Right atrium auricular region (tissue), 2 donors: Measurements from ENCODE around the gene SAFB2. TPM values are rescaled to one million over a fixed set of nuclear protein-coding genes. Genes with fewer than 3 reads are reported as not detected.

Experiments
- DNase-seq: peaks from one replicate; pipeline ENCODE4 v3.0.0-alpha.2; 2019; ENCODE audit warnings: low spot score
- H3K27ac ChIP-seq, 2 donors: fragments of 200-600 bp; sonication (generic); 1 replicate in 1 of 2; 2 replicates in 1 of 2; pipeline ENCODE4 v1.5.1; 2016 to 2019
- H3K27me3 ChIP-seq, 2 donors: fragments of 200-600 bp; sonication (generic); one replicate each; pipeline versions ENCODE4 v1.5.1 to v1.6.0; 2017 to 2019
- H3K36me3 ChIP-seq: fragments of 200-600 bp; sonication (generic); one replicate; pipeline ENCODE4 v1.5.1; 2016
- H3K4me1 ChIP-seq, 2 donors: fragments of 200-600 bp; sonication (generic); one replicate each; pipeline versions ENCODE4 v1.5.1 to v1.6.0; 2017 to 2019
- H3K4me3 ChIP-seq, 2 donors: fragments of 200-600 bp; sonication (generic); 1 replicate in 1 of 2; 2 replicates in 1 of 2; pipeline ENCODE4 v1.5.1; 2017 to 2019; ENCODE audit warnings: mild to moderate bottlenecking in 1 of 2, moderate library complexity in 1 of 2
- H3K9me3 ChIP-seq, 2 donors: fragments of 200-600 bp; sonication (generic); one replicate each; pipeline ENCODE4 v1.5.1; 2019
- total RNA-seq, 2 donors: library from RNA; depleted of rRNA; stranded (reverse); fragments of >200 nt; gene quantifications; one replicate each; pipeline ENCODE4 v1.1.0, GENCODE V29; 2016
- TF ChIP-seq, protein P1 (sequence below), 2 donors: fragments of 200-600 bp; sonication (generic); IDR thresholded peaks; one replicate each; pipeline ENCODE4 v1.5.1; 2019; ENCODE audit warnings: antibody characterized with exemption in 2 of 2

Gene SAFB2
- total RNA-seq, 2 donors from 2014 or later: 16.1 to 26.6 TPM

GRCh38 chr19:5564930-5565329 lies 57.6 kb downstream of the SAFB2 start:
- no peak overlapping the region for H3K4me3 ChIP-seq
- H3K9me3 ChIP-seq: peaks cover 0 to 15% of the 10 kb centered on the region in 2 donors
- TF ChIP-seq, protein P1, sequence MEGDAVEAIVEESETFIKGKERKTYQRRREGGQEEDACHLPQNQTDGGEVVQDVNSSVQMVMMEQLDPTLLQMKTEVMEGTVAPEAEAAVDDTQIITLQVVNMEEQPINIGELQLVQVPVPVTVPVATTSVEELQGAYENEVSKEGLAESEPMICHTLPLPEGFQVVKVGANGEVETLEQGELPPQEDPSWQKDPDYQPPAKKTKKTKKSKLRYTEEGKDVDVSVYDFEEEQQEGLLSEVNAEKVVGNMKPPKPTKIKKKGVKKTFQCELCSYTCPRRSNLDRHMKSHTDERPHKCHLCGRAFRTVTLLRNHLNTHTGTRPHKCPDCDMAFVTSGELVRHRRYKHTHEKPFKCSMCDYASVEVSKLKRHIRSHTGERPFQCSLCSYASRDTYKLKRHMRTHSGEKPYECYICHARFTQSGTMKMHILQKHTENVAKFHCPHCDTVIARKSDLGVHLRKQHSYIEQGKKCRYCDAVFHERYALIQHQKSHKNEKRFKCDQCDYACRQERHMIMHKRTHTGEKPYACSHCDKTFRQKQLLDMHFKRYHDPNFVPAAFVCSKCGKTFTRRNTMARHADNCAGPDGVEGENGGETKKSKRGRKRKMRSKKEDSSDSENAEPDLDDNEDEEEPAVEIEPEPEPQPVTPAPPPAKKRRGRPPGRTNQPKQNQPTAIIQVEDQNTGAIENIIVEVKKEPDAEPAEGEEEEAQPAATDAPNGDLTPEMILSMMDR (IDR thresholded peaks at IDR 0.05): no peak
- DNase-seq: no peak
- no peaks in the 10 kb centered on the region for H3K36me3 ChIP-seq
- peaks cover 0 to 4% of the 10 kb centered on the region in 2 donors for H3K27me3 ChIP-seq
- no peaks in the 10 kb centered on the region for H3K4me1 ChIP-seq
- no peak overlapping the region for H3K27ac ChIP-seq

GRCh38 chr19:5563935-5564612 lies 58.5 kb downstream of the SAFB2 start:
- no peak for DNase-seq
- Histone ChIP-seq H3K27me3 (peaks cover 0 to 4% of the 10 kb centered on the region in 2 donors), H3K4me1 (no peaks in the 10 kb centered on the region), H3K27ac (no peak overlapping the region), H3K4me3 (no peak overlapping the region), H3K36me3 (no peaks in the 10 kb centered on the region), H3K9me3 (peaks cover 0 to 15% of the 10 kb centered on the region in 2 donors)
- TF ChIP-seq, protein P1 (IDR thresholded peaks at IDR 0.05): no peak

DNA sequence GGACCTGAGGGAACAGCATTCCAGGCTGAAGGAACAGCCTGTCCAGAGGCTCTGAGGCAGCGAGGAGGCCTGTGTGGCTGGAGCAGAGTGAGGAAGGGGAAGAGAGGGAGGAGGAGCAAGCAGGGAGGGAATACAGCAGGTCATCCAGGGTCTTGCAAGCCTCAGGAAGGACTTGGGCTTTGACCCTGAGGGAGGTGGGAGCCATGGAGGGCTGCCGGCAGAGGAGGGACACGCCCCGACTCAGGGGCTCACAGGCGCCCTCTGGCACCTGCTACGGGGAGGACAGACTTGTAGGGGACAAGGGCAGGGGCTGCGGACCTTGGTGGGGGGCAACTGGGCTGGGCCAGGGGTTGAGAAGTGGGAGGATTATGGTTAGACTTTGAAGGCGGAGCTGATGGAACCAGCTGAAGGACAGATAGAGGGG lies 59.6 kb downstream of the SAFB2 start:
- H3K36me3 ChIP-seq: no peaks in the 10 kb centered on the region
- H3K4me3 ChIP-seq: no peak overlapping the region
- H3K9me3 ChIP-seq: peaks cover 0 to 15% of the 10 kb centered on the region in 2 donors
- H3K4me1 ChIP-seq: no peaks in the 10 kb centered on the region
- H3K27me3 ChIP-seq: peaks cover 0 to 4% of the 10 kb centered on the region in 2 donors
- no peak for DNase-seq
- no peak overlapping the region for H3K27ac ChIP-seq
- TF ChIP-seq, protein P1 (IDR thresholded peaks at IDR 0.05): no peak

- Histone ChIP-seq H3K27me3 (peaks cover 0 to under 1% of the 10 kb centered on the region in 2 donors), H3K36me3 (no peaks in the 10 kb centered on the region), H3K4me3 (no peak overlapping the region), H3K27ac (no peak overlapping the region), H3K9me3 (peaks cover 0 to 15% of the 10 kb centered on the region in 2 donors), H3K4me1 (no peaks in the 10 kb centered on the region)
- DNase-seq: no peak
- TF ChIP-seq, protein P1 (IDR thresholded peaks at IDR 0.05): no peak
These were observed 60.3 kb downstream of the SAFB2 start for GRCh38 chr19:5562280-5562679.

- no peak overlapping the region for H3K4me3 ChIP-seq
- H3K36me3 ChIP-seq: no peaks in the 10 kb centered on the region
- TF ChIP-seq, protein P1 (IDR thresholded peaks at IDR 0.05): peak in 1 of 2 donors; percentile 12
- no peak for DNase-seq
- no peak overlapping the region for H3K27ac ChIP-seq
- peaks cover 0 to 15% of the 10 kb centered on the region in 2 donors for H3K9me3 ChIP-seq
- no peaks in the 10 kb centered on the region for H3K4me1 ChIP-seq
- H3K27me3 ChIP-seq: no peaks in the 10 kb centered on the region
These were observed 61.0 kb downstream of the SAFB2 start for GRCh38 chr19:5561559-5561958.

DNA sequence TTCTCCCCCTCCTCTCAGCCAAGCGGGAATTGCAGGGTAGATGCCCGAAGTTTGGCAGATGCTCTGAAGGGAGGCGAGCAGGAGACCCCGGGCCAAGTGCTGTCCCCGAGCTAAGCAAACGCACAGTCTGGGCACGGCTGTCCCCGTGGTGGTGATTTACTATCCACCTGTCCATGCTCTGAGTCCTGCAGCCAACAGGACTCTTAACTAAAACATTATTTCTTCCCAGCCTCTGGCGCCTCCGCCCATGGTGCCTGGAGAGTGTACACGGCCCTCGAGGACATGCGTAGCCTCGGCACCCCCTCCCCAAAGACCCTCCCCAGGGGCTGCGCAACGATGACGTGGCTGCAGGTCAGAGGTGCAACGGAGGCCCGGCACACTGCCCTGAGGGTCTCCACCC lies 62.4 kb downstream of the SAFB2 start:
- Histone ChIP-seq H3K9me3 (peaks cover 0 to 15% of the 10 kb centered on the region in 2 donors), H3K4me1 (no peaks in the 10 kb centered on the region), H3K36me3 (no peaks in the 10 kb centered on the region), H3K27me3 (no peaks in the 10 kb centered on the region), H3K27ac (no peak overlapping the region), H3K4me3 (no peak overlapping the region)
- no peak for DNase-seq
- TF ChIP-seq, protein P1 (IDR thresholded peaks at IDR 0.05): no peak
